ENCODE measurements around the gene MAFG.
A peak's percentile ranks its signal among the peaks of the same experiment; 100 is the strongest.

MAFG gene

DNA sequence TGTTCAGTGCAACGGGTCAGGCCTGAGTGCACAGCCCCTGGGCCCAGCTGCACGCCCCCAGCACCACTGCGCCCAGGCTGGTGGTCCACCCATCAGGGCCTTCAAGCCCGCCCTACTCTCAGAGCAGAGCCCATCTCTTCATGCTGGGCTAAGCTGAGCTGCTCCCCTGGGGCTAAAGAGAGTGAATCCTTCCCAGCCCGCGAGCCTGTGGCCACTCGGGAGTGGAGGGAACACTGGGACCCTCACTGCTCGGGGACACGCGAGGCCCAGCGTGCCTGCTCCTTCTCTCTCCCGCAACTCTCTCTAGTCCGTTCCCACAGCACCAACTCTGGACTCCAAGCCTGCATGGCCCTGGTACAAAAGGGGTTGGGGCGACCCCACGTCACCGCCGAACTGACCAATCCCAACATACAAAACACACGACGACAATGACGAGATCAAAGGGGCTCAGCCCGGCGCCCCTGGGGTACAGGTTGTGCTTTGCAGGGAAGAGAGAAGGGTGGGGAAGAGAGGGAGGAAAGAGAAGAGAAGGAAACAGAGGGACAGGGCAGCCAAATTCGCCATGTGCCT lies 5.5 kb downstream of the MAFG start:
- H3K4me1 ChIP-seq (ENCODE audit: control insufficient read depth, insufficient read depth, low read length) = peaks cover 3% of the 10 kb centered on the region; the same call in 1 of the 2 replicates
- CTCF ChIA-PET = interaction anchor here (1.0 kb wide), 1 partner anchor 98 kb away, joined by 3 read pairs; no protein-coding TSS in a partner anchor
- no peak overlapping the region for H3K4me3 ChIP-seq (ENCODE audit: low read depth, low read length)
- peaks cover 6 to 41% of the 10 kb centered on the region in 2 experiments; a peak in 1 of 3 replicates for H3K36me3 ChIP-seq (ENCODE audit: control insufficient read depth in 2 of 2, insufficient read depth in 1 of 2, low read length in 2 of 2)
- POLR2A ChIA-PET = interaction anchor here (1.2 kb wide), 1 partner anchor 10 kb away, joined by 4 read pairs; the partner anchor contains the start of gene PCYT2
- no peak for TF ChIP-seq HOXA7 (CRISPR knock-in tag; IDR thresholded peaks at IDR 0.05; ENCODE audit: borderline replicate concordance)
- no peak for TF ChIP-seq BCL11B (tag by site-specific recombination; IDR thresholded peaks at IDR 0.05; ENCODE audit: low read depth)
- no peak for TF ChIP-seq ZNF175 (tag by site-specific recombination; IDR thresholded peaks at IDR 0.05)
- TF ChIP-seq ZNF792 (tag by site-specific recombination; IDR thresholded peaks at IDR 0.05) = no peak
- no peak for TF ChIP-seq ZNF416 (tag by site-specific recombination; IDR thresholded peaks at IDR 0.05)
- TF ChIP-seq ZNF670 (tag by site-specific recombination; IDR thresholded peaks at IDR 0.05; ENCODE audit: low read depth) = no peak
- TF ChIP-seq SP7 (tag by site-specific recombination; IDR thresholded peaks at IDR 0.05) = no peak
- no peak for TF ChIP-seq ZNF600 (tag by site-specific recombination; IDR thresholded peaks at IDR 0.05)
- no peak for TF ChIP-seq KLF16 (tag by site-specific recombination; IDR thresholded peaks at IDR 0.05)
- no peak for TF ChIP-seq ZNF221 (tag by site-specific recombination; IDR thresholded peaks at IDR 0.05; ENCODE audit: borderline replicate concordance)
- no peak for TF ChIP-seq ZNF76 (tag by site-specific recombination; IDR thresholded peaks at IDR 0.05; ENCODE audit: borderline replicate concordance, low read depth)
- TF ChIP-seq ZNF747 (tag by site-specific recombination; IDR thresholded peaks at IDR 0.05) = no peak
- TF ChIP-seq ZNF707 (tag by site-specific recombination; IDR thresholded peaks at IDR 0.05) = no peak
- TF ChIP-seq FEZF1 (tag by site-specific recombination; IDR thresholded peaks at IDR 0.05) = no peak
- no peak for TF ChIP-seq SCRT1 (tag by site-specific recombination; IDR thresholded peaks at IDR 0.05; ENCODE audit: borderline replicate concordance)
- TF ChIP-seq ZNF692 (tag by site-specific recombination; IDR thresholded peaks at IDR 0.05) = no peak
- no peak for TF ChIP-seq TCF7L2 (IDR thresholded peaks at IDR 0.05; ENCODE audit: borderline replicate concordance, low read depth, low read length)
- TF ChIP-seq, protein P1, sequence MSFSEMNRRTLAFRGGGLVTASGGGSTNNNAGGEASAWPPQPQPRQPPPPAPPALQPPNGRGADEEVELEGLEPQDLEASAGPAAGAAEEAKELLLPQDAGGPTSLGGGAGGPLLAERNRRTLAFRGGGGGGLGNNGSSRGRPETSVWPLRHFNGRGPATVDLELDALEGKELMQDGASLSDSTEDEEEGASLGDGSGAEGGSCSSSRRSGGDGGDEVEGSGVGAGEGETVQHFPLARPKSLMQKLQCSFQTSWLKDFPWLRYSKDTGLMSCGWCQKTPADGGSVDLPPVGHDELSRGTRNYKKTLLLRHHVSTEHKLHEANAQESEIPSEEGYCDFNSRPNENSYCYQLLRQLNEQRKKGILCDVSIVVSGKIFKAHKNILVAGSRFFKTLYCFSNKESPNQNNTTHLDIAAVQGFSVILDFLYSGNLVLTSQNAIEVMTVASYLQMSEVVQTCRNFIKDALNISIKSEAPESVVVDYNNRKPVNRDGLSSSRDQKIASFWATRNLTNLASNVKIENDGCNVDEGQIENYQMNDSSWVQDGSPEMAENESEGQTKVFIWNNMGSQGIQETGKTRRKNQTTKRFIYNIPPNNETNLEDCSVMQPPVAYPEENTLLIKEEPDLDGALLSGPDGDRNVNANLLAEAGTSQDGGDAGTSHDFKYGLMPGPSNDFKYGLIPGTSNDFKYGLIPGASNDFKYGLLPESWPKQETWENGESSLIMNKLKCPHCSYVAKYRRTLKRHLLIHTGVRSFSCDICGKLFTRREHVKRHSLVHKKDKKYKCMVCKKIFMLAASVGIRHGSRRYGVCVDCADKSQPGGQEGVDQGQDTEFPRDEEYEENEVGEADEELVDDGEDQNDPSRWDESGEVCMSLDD (tag by site-specific recombination; IDR thresholded peaks at IDR 0.05) = no peak
- no peak overlapping the region for H3K27ac ChIP-seq (ENCODE audit: extremely low read depth, low read depth, low read length)
- no peaks in the 10 kb centered on the region for H3K9me3 ChIP-seq (ENCODE audit: control insufficient read depth, insufficient read depth, low read depth, low read length)

- CTCF ChIA-PET = interaction anchor here (0.6 kb wide), 2 partner anchors 14 to 217 kb away, joined by 3 read pairs; no protein-coding TSS in a partner anchor
- peaks cover 6 to 41% of the 10 kb centered on the region in 2 experiments; a peak in 1 of 3 replicates for H3K36me3 ChIP-seq (ENCODE audit: control insufficient read depth in 2 of 2, insufficient read depth in 1 of 2, low read length in 2 of 2)
- no peak overlapping the region for H3K27ac ChIP-seq (ENCODE audit: extremely low read depth, low read depth, low read length)
- no peaks in the 10 kb centered on the region for H3K9me3 ChIP-seq (ENCODE audit: control insufficient read depth, insufficient read depth, low read depth, low read length)
- no peak overlapping the region for H3K4me3 ChIP-seq (ENCODE audit: low read depth, low read length)
- H3K4me1 ChIP-seq (ENCODE audit: control insufficient read depth, insufficient read depth, low read length) = peaks cover 5% of the 10 kb centered on the region; the same call in 1 of the 2 replicates
- TF ChIP-seq ZNF677 (tag by site-specific recombination; IDR thresholded peaks at IDR 0.05) (no peak), ZNF362 (tag by site-specific recombination; IDR thresholded peaks at IDR 0.05) (peak; percentile 78)
- POLR2A ChIA-PET = interaction anchor here (0.7 to 1.2 kb wide), 2 partner anchors 9 to 58 kb away, joined by 4 read pairs; partner anchors contain the start of gene PCYT2
These were observed 6.0 kb downstream of the MAFG start for GRCh38 chr17:81921537-81921862.
